GM12872 (cell line): ENCODE results near the gene ZBTB47.

Experiments used
- TF ChIP-seq, protein P1 (sequence below): IDR thresholded peaks from 3 replicates; pipeline ENCODE4 v1.5.1; 2011; ENCODE audit warnings: low read depth, mild to moderate bottlenecking, low read length, moderate library complexity; ENCODE audit not compliant: insufficient read depth

ZBTB47 gene

DNA sequence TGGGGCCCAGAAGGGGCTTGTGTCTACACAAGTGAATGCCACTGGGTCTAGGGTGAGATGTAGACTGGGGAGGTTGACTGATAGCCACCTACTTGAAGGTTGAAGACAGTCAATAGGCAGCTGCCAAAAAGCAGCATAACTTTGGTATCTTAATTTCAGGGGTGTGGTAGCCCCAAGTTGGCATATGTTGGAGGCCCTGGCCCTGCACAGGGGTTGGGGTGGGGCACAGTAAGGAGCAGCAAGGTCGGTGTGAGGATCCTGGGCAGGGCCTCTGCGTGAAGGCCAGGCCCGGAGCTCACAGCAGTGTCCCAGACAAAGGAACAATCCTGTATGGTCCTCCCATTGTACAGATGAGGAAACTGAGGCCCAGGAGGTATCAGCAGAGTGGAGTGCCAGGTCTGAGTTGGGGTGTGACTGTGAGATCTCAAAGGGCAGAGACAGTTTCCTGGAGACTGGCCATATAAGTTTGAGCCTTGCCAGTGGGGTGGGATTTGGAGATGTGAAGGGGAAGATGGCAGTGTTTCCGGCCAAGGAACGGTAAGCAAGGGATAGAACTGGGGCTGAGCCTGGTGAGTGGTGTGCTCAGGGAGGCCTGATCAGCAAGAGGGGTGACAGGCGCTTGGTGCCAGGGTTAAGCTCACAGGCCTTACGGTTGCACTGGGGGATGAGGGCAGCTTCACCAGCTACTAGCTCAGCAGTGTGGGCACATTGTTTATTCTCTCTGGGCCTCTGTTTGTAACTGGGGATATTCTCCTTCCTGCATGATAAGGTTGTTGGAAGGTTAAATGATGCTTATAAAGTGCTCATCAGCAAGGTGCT is 33.5 kb downstream of the ZBTB47 start:
- TF ChIP-seq, protein P1, sequence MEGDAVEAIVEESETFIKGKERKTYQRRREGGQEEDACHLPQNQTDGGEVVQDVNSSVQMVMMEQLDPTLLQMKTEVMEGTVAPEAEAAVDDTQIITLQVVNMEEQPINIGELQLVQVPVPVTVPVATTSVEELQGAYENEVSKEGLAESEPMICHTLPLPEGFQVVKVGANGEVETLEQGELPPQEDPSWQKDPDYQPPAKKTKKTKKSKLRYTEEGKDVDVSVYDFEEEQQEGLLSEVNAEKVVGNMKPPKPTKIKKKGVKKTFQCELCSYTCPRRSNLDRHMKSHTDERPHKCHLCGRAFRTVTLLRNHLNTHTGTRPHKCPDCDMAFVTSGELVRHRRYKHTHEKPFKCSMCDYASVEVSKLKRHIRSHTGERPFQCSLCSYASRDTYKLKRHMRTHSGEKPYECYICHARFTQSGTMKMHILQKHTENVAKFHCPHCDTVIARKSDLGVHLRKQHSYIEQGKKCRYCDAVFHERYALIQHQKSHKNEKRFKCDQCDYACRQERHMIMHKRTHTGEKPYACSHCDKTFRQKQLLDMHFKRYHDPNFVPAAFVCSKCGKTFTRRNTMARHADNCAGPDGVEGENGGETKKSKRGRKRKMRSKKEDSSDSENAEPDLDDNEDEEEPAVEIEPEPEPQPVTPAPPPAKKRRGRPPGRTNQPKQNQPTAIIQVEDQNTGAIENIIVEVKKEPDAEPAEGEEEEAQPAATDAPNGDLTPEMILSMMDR, result no peak

DNA sequence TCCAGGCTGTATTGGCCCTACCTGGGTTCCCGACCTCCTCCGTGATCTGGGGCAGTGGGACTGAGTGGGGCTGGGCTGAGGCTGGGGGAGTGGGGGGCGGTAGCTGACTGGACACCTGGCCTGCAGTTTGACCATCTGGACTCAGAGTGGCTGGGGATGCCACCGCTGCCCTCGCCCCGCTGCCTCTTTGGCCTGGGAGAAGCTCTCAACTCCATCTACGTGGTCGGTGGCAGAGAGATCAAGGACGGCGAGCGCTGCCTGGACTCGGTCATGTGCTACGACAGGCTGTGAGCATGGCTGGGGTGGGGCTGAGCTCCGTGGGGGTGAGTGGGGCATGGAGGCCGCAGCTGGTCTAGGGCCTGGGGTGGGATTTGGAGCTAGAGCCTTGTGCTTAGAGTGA is 34.5 kb downstream of the ZBTB47 start:
- TF ChIP-seq, protein P1, result no peak

DNA sequence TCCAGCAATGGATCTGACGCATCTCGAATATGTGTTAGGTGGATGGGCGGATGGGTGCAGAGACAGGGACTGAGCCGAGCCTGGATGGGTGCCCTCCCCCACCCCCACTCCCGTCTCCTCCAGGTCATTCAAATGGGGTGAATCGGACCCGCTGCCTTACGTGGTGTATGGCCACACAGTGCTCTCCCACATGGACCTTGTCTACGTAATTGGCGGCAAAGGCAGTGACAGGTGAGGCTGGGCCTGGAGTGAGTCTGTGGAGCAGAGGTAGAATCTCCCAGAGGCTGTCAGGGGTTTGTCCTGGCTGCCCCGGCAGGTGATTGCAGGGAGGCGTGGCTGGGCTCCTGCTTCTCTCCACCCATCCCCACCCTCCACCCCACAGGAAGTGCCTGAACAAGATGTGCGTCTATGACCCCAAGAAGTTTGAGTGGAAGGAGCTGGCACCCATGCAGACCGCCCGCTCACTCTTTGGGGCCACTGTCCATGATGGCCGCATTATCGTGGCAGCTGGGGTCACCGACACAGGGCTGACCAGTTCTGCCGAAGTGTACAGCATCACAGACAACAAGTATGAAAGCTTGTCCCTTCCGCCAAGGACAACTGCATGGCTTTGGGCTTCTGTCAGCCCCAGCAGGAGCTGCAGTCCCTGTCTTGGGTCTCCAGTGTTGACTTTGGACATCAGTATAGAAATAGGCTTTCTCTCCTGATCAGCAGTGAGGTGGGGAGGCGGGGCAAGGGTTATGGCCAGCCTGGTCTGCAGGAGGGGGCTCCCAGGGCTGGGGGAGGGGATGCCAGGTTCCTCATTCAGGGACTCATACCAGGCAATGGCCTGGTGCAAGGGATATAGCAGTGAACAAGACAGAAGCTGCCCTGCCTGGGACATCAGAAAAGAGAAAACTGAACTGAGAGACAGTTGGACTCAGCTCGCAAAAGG is 35.3 kb downstream of the ZBTB47 start:
- TF ChIP-seq, protein P1, result no peak

DNA sequence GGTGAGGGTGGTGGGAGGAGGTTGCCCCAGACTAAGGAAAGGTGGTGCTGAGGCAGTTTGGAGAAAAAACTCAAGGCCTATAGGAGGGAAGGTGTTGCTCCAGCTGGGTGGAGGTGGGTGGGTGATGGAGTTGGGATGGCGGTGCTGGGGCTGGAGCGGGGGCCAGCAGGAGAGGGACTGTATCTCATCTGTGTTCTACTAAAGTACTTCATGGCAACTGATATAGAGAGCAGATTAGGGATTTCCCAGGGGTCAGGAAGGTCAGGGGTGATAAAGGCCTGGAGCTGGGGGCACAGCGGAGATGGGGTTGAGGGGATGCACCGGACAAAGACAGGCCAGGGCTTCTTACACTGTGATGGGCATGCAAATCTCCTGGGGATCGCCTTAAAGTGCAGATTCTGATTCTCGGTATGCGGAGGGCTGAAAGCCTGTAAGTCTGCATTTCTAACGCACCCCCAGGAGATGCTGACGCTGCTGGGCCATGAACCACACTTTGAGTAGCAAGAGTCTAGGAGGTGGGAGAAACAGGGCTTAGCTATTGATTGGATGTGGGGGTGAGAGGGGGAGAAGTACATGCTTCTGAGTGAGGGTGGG is 36.0 kb downstream of the ZBTB47 start:
- TF ChIP-seq, protein P1, result no peak

DNA sequence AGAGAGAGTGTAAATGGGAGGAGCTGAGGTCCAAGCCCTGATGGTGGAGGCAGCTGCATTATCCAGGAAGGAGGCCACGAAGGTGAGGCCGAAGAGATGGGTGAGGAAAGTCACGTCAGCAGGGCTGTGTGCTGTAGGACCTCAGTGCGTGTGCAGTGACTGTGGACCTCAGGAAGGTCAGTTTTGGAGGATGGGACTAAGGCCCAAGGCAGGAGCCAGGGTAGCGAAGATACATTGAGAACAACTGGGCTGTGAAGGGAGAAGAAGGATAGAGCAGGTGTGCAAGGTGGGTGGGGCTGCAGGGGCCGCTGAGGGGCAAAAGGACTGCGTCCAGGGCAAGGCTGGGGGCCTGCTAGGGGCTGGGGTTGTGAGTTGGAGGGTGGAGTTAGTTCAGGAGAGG is 36.7 kb downstream of the ZBTB47 start:
- TF ChIP-seq, protein P1, result no peak

DNA sequence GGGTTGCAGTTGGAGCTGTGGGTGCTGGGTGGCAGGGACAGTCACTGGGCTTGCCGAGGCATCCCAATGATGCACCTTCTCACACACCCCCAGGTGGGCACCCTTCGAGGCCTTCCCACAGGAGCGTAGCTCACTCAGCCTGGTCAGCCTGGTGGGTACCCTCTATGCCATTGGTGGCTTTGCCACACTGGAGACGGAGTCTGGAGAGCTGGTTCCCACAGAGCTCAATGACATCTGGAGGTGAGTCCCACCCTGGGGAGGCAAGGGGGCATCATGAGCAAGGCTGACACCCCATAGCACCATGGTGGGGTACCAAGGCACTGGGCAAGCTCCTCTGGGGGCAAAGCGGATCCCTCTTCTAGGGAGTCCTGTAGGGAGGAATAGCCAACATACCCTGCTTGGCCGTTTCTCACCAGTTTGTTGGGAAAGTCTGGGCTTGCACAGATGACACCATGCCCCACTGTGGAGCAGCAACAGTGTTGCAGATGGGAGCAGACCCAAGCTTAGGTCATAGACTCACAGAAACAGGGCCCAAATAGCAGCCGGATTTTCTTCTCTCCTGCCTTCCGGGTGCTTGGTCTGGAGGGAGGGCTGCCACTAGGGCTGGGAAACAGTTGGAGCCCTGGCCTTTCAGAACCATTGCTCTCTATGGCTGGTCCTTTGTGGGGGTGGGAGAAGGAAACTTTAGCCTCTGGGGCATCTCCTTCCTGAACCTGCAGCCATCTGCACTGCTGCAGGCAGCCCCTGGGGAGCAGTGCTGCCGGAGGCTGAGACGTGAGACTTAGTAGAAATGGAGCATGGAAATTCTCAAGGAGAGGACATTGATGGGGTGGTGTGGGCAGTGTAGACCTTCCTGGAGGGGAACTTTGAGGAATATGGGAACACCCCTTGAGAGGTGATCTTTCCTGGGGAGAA is 37.5 kb downstream of the ZBTB47 start:
- TF ChIP-seq, protein P1, result no peak
